ENCODE results near the gene NINL.

The NINL gene

DNA sequence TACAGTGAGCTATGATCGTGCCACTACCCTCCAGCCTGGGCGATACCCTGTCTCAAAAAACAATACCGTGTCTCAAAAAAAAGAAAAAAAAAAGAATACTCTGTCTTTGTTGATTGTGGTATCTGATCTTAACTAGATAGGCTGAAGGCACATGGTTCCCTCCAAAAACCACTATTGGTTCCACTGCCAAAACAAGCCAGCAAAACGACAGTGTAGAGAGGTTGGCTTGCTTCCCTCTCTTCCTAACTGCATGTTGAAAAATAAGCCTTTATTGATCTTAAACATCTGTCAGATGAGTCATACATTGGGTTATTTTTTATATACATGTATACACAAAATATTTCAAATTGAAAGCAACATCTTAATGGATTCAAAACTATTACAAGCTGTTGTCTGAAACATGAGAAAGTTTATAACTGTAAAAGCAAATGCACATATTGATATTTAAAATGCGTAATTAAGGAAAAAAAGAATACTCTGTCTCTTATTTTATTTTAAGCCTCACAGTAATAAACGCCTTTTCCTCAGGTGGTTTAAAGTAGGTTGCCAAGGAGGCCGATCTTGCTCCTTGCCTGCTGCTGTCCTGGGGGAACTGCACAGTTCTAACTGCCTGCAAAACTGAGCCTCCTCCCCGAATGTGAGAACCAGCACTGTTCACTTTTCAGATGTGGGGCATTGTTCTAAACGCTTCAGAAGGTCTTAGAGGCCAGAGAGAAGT is 7.0 kb upstream of the NINL start:
- TF ChIP-seq, protein P1, sequence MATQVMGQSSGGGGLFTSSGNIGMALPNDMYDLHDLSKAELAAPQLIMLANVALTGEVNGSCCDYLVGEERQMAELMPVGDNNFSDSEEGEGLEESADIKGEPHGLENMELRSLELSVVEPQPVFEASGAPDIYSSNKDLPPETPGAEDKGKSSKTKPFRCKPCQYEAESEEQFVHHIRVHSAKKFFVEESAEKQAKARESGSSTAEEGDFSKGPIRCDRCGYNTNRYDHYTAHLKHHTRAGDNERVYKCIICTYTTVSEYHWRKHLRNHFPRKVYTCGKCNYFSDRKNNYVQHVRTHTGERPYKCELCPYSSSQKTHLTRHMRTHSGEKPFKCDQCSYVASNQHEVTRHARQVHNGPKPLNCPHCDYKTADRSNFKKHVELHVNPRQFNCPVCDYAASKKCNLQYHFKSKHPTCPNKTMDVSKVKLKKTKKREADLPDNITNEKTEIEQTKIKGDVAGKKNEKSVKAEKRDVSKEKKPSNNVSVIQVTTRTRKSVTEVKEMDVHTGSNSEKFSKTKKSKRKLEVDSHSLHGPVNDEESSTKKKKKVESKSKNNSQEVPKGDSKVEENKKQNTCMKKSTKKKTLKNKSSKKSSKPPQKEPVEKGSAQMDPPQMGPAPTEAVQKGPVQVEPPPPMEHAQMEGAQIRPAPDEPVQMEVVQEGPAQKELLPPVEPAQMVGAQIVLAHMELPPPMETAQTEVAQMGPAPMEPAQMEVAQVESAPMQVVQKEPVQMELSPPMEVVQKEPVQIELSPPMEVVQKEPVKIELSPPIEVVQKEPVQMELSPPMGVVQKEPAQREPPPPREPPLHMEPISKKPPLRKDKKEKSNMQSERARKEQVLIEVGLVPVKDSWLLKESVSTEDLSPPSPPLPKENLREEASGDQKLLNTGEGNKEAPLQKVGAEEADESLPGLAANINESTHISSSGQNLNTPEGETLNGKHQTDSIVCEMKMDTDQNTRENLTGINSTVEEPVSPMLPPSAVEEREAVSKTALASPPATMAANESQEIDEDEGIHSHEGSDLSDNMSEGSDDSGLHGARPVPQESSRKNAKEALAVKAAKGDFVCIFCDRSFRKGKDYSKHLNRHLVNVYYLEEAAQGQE (IDR thresholded peaks at IDR 0.05; ENCODE audit: insufficient read depth in 1 of 2, low read depth in 2 of 2, low read length in 2 of 2) = no peak
- TF ChIP-seq TAF1 (IDR thresholded peaks at IDR 0.05; ENCODE audit: borderline replicate concordance, insufficient read depth, low read length) (no peak), POLR2AphosphoS5 (IDR thresholded peaks at IDR 0.05; ENCODE audit: low read depth, low read length) (no peak), SIN3A (IDR thresholded peaks at IDR 0.05; ENCODE audit: borderline replicate concordance, insufficient read depth, low read length) (no peak), FOXP2 (optimal IDR thresholded peaks at IDR 0.05; ENCODE audit: borderline replicate concordance, extremely low read depth, extremely low read length, insufficient read depth) (no peak)

DNA sequence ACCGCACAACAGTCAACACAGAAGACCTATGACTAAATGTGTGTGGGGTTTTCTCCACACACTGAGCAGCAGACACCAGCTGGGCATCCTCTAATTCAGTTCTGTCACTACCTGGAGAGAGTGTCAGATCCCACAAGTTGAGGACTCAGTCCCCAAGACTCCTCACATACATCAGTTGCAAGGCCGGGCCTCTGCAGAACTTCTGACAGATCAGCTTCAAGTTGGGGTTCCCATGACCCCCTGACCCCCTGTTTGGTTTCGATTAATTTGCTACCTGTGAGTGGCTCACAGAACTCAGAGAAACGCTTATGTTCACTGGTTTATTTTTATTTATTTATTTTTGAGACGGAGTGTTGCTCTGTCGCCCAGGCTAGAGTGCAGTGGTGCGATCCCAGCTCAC is 3.2 kb upstream of the NINL start:
- no peak for TF ChIP-seq SIN3A (IDR thresholded peaks at IDR 0.05; ENCODE audit: borderline replicate concordance, insufficient read depth, low read length)

DNA sequence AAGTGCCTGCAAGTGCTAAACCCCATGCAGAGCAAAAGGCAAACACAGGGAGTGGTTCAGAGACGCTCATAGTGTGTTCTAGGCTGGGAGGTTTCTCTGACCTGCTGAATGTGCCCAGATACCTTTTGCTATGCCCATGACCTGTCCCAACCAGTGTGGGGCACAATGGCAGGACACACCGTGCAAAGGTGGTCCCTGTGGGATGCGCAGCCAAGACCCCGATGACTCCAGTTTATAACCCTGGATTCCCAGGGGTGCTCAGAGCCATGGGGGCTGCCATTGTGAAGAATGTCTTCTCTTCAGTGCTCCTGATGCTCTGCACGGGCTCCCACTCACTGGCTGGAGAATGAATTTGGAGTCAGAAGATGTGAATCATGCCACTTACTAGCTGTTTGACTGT is 2.2 kb upstream of the NINL start:
- TF ChIP-seq SIN3A (IDR thresholded peaks at IDR 0.05; ENCODE audit: borderline replicate concordance, insufficient read depth, low read length) (no peak), TAF1 (IDR thresholded peaks at IDR 0.05; ENCODE audit: borderline replicate concordance, insufficient read depth, low read length) (no peak), FOXP2 (optimal IDR thresholded peaks at IDR 0.05; ENCODE audit: borderline replicate concordance, extremely low read depth, extremely low read length, insufficient read depth) (no peak), POLR2AphosphoS5 (IDR thresholded peaks at IDR 0.05; ENCODE audit: low read depth, low read length) (no peak)
- TF ChIP-seq, protein P1 (IDR thresholded peaks at IDR 0.05; ENCODE audit: insufficient read depth in 1 of 2, low read depth in 2 of 2, low read length in 2 of 2) = no peak

DNA sequence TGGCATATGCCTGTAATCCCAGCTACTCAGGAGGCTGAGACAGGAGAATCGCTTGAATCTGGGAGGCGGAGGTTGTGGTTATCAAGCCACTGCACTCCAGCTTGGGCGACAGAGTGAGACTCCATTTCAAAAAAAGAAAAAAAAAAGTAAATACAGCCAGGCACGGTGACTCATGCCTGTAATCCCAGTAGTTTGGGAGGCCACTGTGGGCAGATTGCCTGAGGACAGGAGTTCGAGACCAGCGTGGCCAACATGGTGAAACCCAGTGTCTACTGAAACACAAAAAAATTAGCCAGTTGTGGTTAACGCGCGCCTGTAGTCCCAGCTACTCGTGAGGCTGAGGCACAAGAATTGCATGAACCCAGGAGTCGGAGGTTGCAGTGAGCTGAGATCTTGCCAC is 1.5 kb upstream of the NINL start:
- TF ChIP-seq, protein P1 (IDR thresholded peaks at IDR 0.05; ENCODE audit: insufficient read depth in 1 of 2, low read depth in 2 of 2, low read length in 2 of 2) = no peak
- TF ChIP-seq SIN3A (IDR thresholded peaks at IDR 0.05; ENCODE audit: borderline replicate concordance, insufficient read depth, low read length) (no peak), TAF1 (IDR thresholded peaks at IDR 0.05; ENCODE audit: borderline replicate concordance, insufficient read depth, low read length) (no peak), POLR2AphosphoS5 (IDR thresholded peaks at IDR 0.05; ENCODE audit: low read depth, low read length) (no peak), FOXP2 (optimal IDR thresholded peaks at IDR 0.05; ENCODE audit: borderline replicate concordance, extremely low read depth, extremely low read length, insufficient read depth) (no peak)

DNA sequence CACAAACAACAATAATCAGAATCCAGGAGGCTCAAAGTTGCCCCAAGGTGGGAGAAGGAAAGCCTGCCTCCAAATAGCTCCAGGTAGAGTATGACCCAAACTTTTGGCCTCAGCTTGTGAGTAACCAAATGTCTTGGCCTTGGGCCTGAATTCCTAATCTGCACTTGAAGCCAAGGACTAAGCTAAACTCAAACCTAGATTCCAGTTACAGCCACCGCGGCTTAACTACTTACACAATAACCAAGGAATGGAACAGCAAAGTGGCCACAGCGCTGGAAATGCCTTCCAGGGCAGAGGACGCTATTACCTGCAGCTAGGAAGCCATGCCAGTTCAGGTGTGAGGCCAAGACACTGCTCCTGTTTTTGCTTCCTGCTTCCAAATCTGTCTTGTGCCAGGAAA is 4.6 kb downstream of the NINL start:
- TF ChIP-seq FOXP2 (optimal IDR thresholded peaks at IDR 0.05; ENCODE audit: borderline replicate concordance, extremely low read depth, extremely low read length, insufficient read depth) = no peak
- no peak for TF ChIP-seq POLR2AphosphoS5 (IDR thresholded peaks at IDR 0.05; ENCODE audit: low read depth, low read length)
- TF ChIP-seq, protein P1 (IDR thresholded peaks at IDR 0.05; ENCODE audit: insufficient read depth in 1 of 2, low read depth in 2 of 2, low read length in 2 of 2) = no peak
- no peak for TF ChIP-seq SIN3A (IDR thresholded peaks at IDR 0.05; ENCODE audit: borderline replicate concordance, insufficient read depth, low read length)
- TF ChIP-seq TAF1 (IDR thresholded peaks at IDR 0.05; ENCODE audit: borderline replicate concordance, insufficient read depth, low read length) = no peak
